Eye (tissue), 1 donor: Measurements from ENCODE around the gene ECPAS.

Source experiments
- DNase-seq: peaks from one replicate; pipeline ENCODE4 v3.0.0-alpha.2; 2015

The ECPAS gene

DNA sequence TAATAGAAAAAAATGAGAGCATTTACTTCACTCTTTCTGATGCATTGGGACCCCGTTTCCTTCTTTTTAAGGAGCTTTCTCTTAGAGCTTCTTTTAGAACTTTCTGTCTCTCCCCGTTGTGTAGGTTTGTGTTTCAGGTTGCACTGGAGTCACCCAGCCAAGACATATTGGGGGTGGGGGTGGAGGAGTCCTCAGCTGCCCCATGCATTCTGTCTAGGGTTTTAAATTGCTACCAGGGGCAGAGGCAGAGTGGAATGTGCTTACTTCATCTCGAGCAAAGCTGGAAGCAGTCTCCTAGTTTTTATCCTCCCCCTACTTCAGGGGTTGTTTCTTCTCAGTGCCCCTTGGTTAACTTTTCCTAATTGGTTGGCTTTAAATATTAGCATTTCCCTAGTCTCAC is 163.6 kb downstream of the ECPAS start:
- DNase-seq = no peak

DNA sequence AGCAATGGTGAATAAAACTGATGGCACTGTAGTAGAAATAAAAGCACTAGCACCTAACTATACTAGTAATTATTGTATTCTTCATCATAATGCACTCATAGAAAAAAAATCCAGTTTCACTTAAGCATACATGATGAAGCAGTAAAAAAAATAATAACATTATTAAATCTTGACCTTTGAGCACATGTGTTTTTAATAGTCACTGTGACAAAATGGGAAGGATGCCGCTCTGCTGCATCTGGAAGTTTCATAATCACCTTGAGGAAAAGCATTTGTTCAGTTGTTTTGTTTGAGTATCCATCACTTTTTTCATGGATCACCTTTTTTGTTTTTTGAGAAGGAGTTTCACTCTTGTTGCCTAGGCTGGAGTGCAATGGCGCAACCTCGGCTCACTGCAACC is 167.4 kb downstream of the ECPAS start:
- no peak for DNase-seq
